ENCODE data around the gene CDC42EP3. TPM values are rescaled to one million over a fixed set of nuclear protein-coding genes. Genes with fewer than 3 reads are reported as not detected.

Gene CDC42EP3
- total and polyA plus RNA-seq, 2 experiments from 2014 or later = 31.4 TPM

DNA sequence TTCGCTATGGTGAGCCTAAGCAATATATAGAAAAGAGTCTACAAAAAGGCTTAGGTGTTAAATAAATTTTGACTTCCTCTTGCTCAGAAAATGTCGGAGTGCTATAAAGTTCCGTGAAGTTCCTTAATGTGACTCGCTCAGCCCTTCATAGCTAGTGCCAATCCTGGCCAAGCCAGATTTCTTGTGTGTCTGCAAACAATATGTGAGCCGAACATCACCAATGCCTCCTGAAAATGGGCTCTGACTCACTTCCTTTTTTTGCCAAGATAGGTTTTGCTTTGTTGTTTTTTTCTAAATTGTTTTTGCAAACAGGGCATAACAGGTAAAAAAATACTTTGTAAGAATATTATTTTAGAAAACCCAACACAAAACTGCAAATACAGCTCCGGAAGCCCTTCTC lies 26.1 kb downstream of the CDC42EP3 start (continued):
- TF ChIP-seq, protein P1, sequence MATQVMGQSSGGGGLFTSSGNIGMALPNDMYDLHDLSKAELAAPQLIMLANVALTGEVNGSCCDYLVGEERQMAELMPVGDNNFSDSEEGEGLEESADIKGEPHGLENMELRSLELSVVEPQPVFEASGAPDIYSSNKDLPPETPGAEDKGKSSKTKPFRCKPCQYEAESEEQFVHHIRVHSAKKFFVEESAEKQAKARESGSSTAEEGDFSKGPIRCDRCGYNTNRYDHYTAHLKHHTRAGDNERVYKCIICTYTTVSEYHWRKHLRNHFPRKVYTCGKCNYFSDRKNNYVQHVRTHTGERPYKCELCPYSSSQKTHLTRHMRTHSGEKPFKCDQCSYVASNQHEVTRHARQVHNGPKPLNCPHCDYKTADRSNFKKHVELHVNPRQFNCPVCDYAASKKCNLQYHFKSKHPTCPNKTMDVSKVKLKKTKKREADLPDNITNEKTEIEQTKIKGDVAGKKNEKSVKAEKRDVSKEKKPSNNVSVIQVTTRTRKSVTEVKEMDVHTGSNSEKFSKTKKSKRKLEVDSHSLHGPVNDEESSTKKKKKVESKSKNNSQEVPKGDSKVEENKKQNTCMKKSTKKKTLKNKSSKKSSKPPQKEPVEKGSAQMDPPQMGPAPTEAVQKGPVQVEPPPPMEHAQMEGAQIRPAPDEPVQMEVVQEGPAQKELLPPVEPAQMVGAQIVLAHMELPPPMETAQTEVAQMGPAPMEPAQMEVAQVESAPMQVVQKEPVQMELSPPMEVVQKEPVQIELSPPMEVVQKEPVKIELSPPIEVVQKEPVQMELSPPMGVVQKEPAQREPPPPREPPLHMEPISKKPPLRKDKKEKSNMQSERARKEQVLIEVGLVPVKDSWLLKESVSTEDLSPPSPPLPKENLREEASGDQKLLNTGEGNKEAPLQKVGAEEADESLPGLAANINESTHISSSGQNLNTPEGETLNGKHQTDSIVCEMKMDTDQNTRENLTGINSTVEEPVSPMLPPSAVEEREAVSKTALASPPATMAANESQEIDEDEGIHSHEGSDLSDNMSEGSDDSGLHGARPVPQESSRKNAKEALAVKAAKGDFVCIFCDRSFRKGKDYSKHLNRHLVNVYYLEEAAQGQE (IDR thresholded peaks at IDR 0.05; ENCODE audit: unreplicated experiment) = no peak

DNA sequence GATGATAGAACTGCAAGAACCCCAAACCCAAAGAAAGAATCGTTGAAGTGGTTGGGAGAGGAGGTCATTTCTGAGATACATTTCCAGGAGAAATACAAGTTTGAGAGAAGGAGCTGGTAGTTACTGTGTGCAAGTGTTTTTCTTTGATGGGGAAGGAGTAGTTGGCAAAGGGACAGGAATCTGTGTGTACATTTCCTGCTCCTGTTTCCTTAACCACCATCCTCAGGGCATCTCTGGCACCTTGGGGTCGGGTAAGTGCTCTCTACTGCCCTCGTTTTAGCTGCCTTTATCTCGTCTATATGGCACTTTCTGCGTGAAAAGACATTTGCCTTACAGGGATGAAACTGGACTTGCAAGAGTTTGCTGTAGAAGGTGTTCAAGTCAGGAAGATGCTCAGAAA lies 27.3 kb downstream of the CDC42EP3 start:
- peaks cover 10% of the 10 kb centered on the region for H3K9me3 Mint-ChIP-seq
- Histone ChIP-seq H3F3A (replicated peaks; ENCODE audit: low read depth) (no peaks in the 10 kb centered on the region), H3K27ac (ENCODE audit: low read depth) (no peak overlapping the region), H3K9me2 (ENCODE audit: insufficient read depth) (peaks cover 12% of the 10 kb centered on the region), H3K36me3 (ENCODE audit: insufficient read depth) (peaks cover 22% of the 10 kb centered on the region; the same call in 1 of the 2 replicates), H3K4me3 (no peak overlapping the region), H2AFZ (no peak overlapping the region), H3K27me3 (ENCODE audit: insufficient read depth) (no peaks in the 10 kb centered on the region), H3K4me2 (no peak overlapping the region), H4K20me1 (replicated peaks; ENCODE audit: insufficient read depth) (peaks cover 4% of the 10 kb centered on the region; the same call in 1 of the 2 replicates), H3K79me2 (replicated peaks; ENCODE audit: insufficient read depth) (peaks cover 28% of the 10 kb centered on the region), H3K4me1 (ENCODE audit: insufficient read depth) (no peaks in the 10 kb centered on the region)
- no peak for ATAC-seq
- H3K27ac Mint-ChIP-seq = no peak overlapping the region
- no peak for DNase-seq (ENCODE audit: low spot score)
- H3K36me3 Mint-ChIP-seq (ENCODE audit: low read depth) = peaks cover 86% of the 10 kb centered on the region
- peaks cover 18% of the 10 kb centered on the region; the same call in 2 of the 3 replicates for H3K4me1 Mint-ChIP-seq
- H3K4me3 Mint-ChIP-seq = no peak overlapping the region
- H3K27me3 Mint-ChIP-seq (ENCODE audit: insufficient read depth, low read depth, poor library complexity) = peaks cover 7% of the 10 kb centered on the region
- TF ChIP-seq, protein P2, sequence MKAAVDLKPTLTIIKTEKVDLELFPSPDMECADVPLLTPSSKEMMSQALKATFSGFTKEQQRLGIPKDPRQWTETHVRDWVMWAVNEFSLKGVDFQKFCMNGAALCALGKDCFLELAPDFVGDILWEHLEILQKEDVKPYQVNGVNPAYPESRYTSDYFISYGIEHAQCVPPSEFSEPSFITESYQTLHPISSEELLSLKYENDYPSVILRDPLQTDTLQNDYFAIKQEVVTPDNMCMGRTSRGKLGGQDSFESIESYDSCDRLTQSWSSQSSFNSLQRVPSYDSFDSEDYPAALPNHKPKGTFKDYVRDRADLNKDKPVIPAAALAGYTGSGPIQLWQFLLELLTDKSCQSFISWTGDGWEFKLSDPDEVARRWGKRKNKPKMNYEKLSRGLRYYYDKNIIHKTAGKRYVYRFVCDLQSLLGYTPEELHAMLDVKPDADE (IDR thresholded peaks at IDR 0.05) = no peak
- TF ChIP-seq CREB1 (CRISPR knock-in tag; IDR thresholded peaks at IDR 0.05; ENCODE audit: low read depth) (no peak), ZNF331 (CRISPR knock-in tag; IDR thresholded peaks at IDR 0.05; ENCODE audit: low read depth) (no peak), STAT1 (IDR thresholded peaks at IDR 0.05; ENCODE audit: unreplicated experiment) (no peak), ZNF114 (CRISPR knock-in tag; IDR thresholded peaks at IDR 0.05) (no peak), ZNF462 (CRISPR knock-in tag; IDR thresholded peaks at IDR 0.05) (no peak)
- TF ChIP-seq, protein P3, sequence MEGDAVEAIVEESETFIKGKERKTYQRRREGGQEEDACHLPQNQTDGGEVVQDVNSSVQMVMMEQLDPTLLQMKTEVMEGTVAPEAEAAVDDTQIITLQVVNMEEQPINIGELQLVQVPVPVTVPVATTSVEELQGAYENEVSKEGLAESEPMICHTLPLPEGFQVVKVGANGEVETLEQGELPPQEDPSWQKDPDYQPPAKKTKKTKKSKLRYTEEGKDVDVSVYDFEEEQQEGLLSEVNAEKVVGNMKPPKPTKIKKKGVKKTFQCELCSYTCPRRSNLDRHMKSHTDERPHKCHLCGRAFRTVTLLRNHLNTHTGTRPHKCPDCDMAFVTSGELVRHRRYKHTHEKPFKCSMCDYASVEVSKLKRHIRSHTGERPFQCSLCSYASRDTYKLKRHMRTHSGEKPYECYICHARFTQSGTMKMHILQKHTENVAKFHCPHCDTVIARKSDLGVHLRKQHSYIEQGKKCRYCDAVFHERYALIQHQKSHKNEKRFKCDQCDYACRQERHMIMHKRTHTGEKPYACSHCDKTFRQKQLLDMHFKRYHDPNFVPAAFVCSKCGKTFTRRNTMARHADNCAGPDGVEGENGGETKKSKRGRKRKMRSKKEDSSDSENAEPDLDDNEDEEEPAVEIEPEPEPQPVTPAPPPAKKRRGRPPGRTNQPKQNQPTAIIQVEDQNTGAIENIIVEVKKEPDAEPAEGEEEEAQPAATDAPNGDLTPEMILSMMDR (conservative IDR thresholded peaks at IDR 0.05; ENCODE audit: low read depth in 2 of 2) = no peak
- TF ChIP-seq, protein P1 (IDR thresholded peaks at IDR 0.05; ENCODE audit: unreplicated experiment) = no peak
